SK-N-MC (cell line): ENCODE results near the gene DAB2IP.

Source experiments
- DNase-seq: peaks from one replicate; pipeline ENCODE4 v3.0.0-alpha.2; 2011; ENCODE audit warnings: low read depth, low spot score
- H3K27ac ChIP-seq: fragments of 200-600 bp; sonication (generic); 2 replicates; pipeline ENCODE4 v1.5.1; 2016; ENCODE audit warnings: mixed run types
- H3K36me3 ChIP-seq: fragments of 200-600 bp; sonication (generic); 2 replicates; pipeline ENCODE4 v1.6.1; 2017; ENCODE audit warnings: antibody characterized with exemption, low read length, mixed read lengths; ENCODE audit not compliant: insufficient read depth
- H3K4me3 ChIP-seq: fragments of 200-600 bp; sonication (generic); 2 replicates; pipeline ENCODE4 v1.5.1; 2016
- H3K9ac ChIP-seq: fragments of 200-600 bp; sonication (generic); 2 replicates; pipeline ENCODE4 v1.8.0; 2017; ENCODE audit warnings: mixed run types, mixed read lengths; ENCODE audit not compliant: insufficient read length
- H3K9me3 ChIP-seq: fragments of 200-600 bp; sonication (generic); 2 replicates; pipeline ENCODE4 v1.6.1; 2017; ENCODE audit warnings: low read depth, mild to moderate bottlenecking, antibody characterized with exemption, low read length, moderate library complexity, mixed read lengths
- EZH2 ChIP-seq: fragments of 200-600 bp; sonication (generic); IDR thresholded peaks from one replicate; pipeline ENCODE4 v1.6.1; 2017; ENCODE audit warnings: antibody characterized with exemption
- FOXP2 ChIP-seq: optimal IDR thresholded peaks from 2 replicates; pipeline ENCODE3; 2011; ENCODE audit warnings: mild to moderate bottlenecking, moderate library complexity; ENCODE audit not compliant: insufficient read depth; ENCODE audit errors: extremely low read length, control extremely low read depth
- POLR2AphosphoS5 ChIP-seq: IDR thresholded peaks from 2 replicates; pipeline ENCODE4 v1.6.1; 2012; ENCODE audit warnings: mild to moderate bottlenecking, low read depth, low read length, borderline replicate concordance

Gene DAB2IP

GRCh38 chr9:121700165-121700831 lies 48.9 kb downstream of the DAB2IP start:
- Histone ChIP-seq H3K36me3 (no peaks in the 10 kb centered on the region), H3K4me3 (no peak overlapping the region), H3K9me3 (no peaks in the 10 kb centered on the region), H3K27ac (no peak overlapping the region), H3K9ac (no peak overlapping the region)
- TF ChIP-seq POLR2AphosphoS5 (no peak), FOXP2 (no peak), EZH2 (no peak)
- no peak for DNase-seq

- Histone ChIP-seq H3K36me3 (no peaks in the 10 kb centered on the region), H3K9ac (no peak overlapping the region), H3K4me3 (no peak overlapping the region), H3K27ac (no peak overlapping the region), H3K9me3 (no peaks in the 10 kb centered on the region)
- TF ChIP-seq FOXP2: no peak
- TF ChIP-seq POLR2AphosphoS5: no peak
- TF ChIP-seq EZH2: no peak
- no peak for DNase-seq
Measured at GRCh38 chr9:121700832-121701419, 49.5 kb downstream of the DAB2IP start.

- Histone ChIP-seq H3K4me3 (no peak overlapping the region), H3K9ac (no peak overlapping the region), H3K9me3 (no peaks in the 10 kb centered on the region), H3K27ac (no peak overlapping the region), H3K36me3 (no peaks in the 10 kb centered on the region)
- TF ChIP-seq FOXP2 (no peak), POLR2AphosphoS5 (no peak), EZH2 (no peak)
- DNase-seq: no peak
Measured at GRCh38 chr9:121701736-121702261, 50.4 kb downstream of the DAB2IP start.

- H3K4me3 ChIP-seq: no peak overlapping the region
- no peak overlapping the region for H3K27ac ChIP-seq
- H3K9ac ChIP-seq: no peak overlapping the region
- no peaks in the 10 kb centered on the region for H3K36me3 ChIP-seq
- no peak for DNase-seq
- no peaks in the 10 kb centered on the region for H3K9me3 ChIP-seq
- TF ChIP-seq FOXP2 (no peak), EZH2 (no peak), POLR2AphosphoS5 (no peak)
Measured at GRCh38 chr9:121703014-121703734, 51.7 kb downstream of the DAB2IP start.

- Histone ChIP-seq H3K9ac (no peak overlapping the region), H3K4me3 (no peak overlapping the region), H3K9me3 (no peaks in the 10 kb centered on the region), H3K27ac (no peak overlapping the region), H3K36me3 (no peaks in the 10 kb centered on the region)
- no peak for TF ChIP-seq POLR2AphosphoS5
- TF ChIP-seq EZH2: no peak
- no peak for TF ChIP-seq FOXP2
- no peak for DNase-seq
Measured at GRCh38 chr9:121704281-121704680, 52.8 kb downstream of the DAB2IP start.

- TF ChIP-seq POLR2AphosphoS5: no peak
- TF ChIP-seq FOXP2: no peak
- no peak for TF ChIP-seq EZH2
- DNase-seq: no peak
- Histone ChIP-seq H3K9me3 (no peaks in the 10 kb centered on the region), H3K4me3 (no peak overlapping the region), H3K36me3 (no peaks in the 10 kb centered on the region; the same call in 1 of the 2 replicates), H3K27ac (no peak overlapping the region), H3K9ac (no peak overlapping the region)
Measured at GRCh38 chr9:121706149-121706750, 54.8 kb downstream of the DAB2IP start.

GRCh38 chr9:121707477-121708424 lies 56.3 kb downstream of the DAB2IP start:
- H3K36me3 ChIP-seq: no peaks in the 10 kb centered on the region; the same call in 1 of the 2 replicates
- H3K27ac ChIP-seq: no peak overlapping the region
- no peaks in the 10 kb centered on the region for H3K9me3 ChIP-seq
- no peak for TF ChIP-seq FOXP2
- no peak for TF ChIP-seq EZH2
- TF ChIP-seq POLR2AphosphoS5: no peak
- DNase-seq: no peak
- H3K4me3 ChIP-seq: no peak overlapping the region
- H3K9ac ChIP-seq: no peak overlapping the region
